Mesendoderm (in vitro differentiated cells): ENCODE measurements around the gene SAFB. TPM values are rescaled to one million over a fixed set of nuclear protein-coding genes. Genes with fewer than 3 reads are reported as not detected.

ENCODE experiments used
- DNase-seq: peaks from one replicate; pipeline ENCODE4 v3.0.0; 2013
- H2AK5ac ChIP-seq: 2 replicates; pipeline ENCODE4 v1.6.1; 2013; ENCODE audit warnings: low read length, inconsistent platforms
- H2BK120ac ChIP-seq: 2 replicates; pipeline ENCODE4 v1.6.1; 2013; ENCODE audit warnings: low read depth, mild to moderate bottlenecking, low read length, moderate library complexity, mixed read lengths
- H2BK15ac ChIP-seq: replicated peaks from 2 replicates; pipeline ENCODE4 v1.6.1; 2013; ENCODE audit warnings: low read depth, mild to moderate bottlenecking, moderate library complexity
- H2BK5ac ChIP-seq: 2 replicates; pipeline ENCODE4 v1.6.1; 2013; ENCODE audit warnings: low read length, inconsistent platforms
- H3K18ac ChIP-seq: 2 replicates; pipeline ENCODE4 v1.6.1; 2013; ENCODE audit warnings: mild to moderate bottlenecking, low read length, mixed read lengths
- H3K23ac ChIP-seq: one replicate; pipeline ENCODE4 v1.6.1; 2013; ENCODE audit warnings: low read length
- H3K27ac ChIP-seq: 2 replicates; pipeline ENCODE4 v1.5.1; 2013; ENCODE audit warnings: low read depth, mild to moderate bottlenecking, inconsistent platforms, low read length, moderate library complexity
- H3K27me3 ChIP-seq: 2 replicates; pipeline ENCODE4 v1.6.1; 2013; ENCODE audit warnings: low read length, control low read depth, mild to moderate bottlenecking, inconsistent platforms; ENCODE audit not compliant: insufficient read depth, poor library complexity
- H3K36me3 ChIP-seq: 2 replicates; pipeline ENCODE4 v1.6.1; 2013; ENCODE audit warnings: low read length, inconsistent platforms; ENCODE audit not compliant: control insufficient read depth, insufficient read depth
- H3K4ac ChIP-seq: one replicate; pipeline ENCODE4 v1.6.1; 2013; ENCODE audit warnings: low read depth, mild to moderate bottlenecking, low read length, moderate library complexity
- H3K4me1 ChIP-seq: 2 replicates; pipeline ENCODE4 v1.6.1; 2013; ENCODE audit warnings: low read depth, low read length, inconsistent platforms; ENCODE audit not compliant: control insufficient read depth
- H3K4me2 ChIP-seq: 2 replicates; pipeline ENCODE4 v1.6.1; 2013; ENCODE audit warnings: low read length
- H3K4me3 ChIP-seq: 2 replicates; pipeline ENCODE4 v1.5.1; 2013; ENCODE audit warnings: mild to moderate bottlenecking, low read length
- H3K56ac ChIP-seq: one replicate; pipeline ENCODE4 v1.6.1; 2013; ENCODE audit warnings: low read length
- H3K79me1 ChIP-seq: 2 replicates; pipeline ENCODE4 v1.6.1; 2013; ENCODE audit warnings: low read length, inconsistent platforms
- H3K79me2 ChIP-seq: 2 replicates; pipeline ENCODE4 v1.6.1; 2013; ENCODE audit warnings: mild to moderate bottlenecking, low read length; ENCODE audit not compliant: control insufficient read depth, insufficient read depth
- H3K9ac ChIP-seq: 2 replicates; pipeline ENCODE4 v1.6.1; 2013; ENCODE audit warnings: low read length, inconsistent platforms
- H4K5ac ChIP-seq: one replicate; pipeline ENCODE4 v1.6.1; 2013; ENCODE audit warnings: low read length
- H4K8ac ChIP-seq: one replicate; pipeline ENCODE4 v1.6.1; 2013; ENCODE audit warnings: low read depth, mild to moderate bottlenecking, control low read depth, low read length, moderate library complexity
- WGBS: extraction: QIAGEN DNeasy Blood & Tissue Kit; methylation state at CpG from one replicate; pipeline ENCODE4 v1.1.7; 2013; ENCODE audit warnings: low lambda C conversion rate, missing lambda C conversion rate; ENCODE audit not compliant: insufficient coverage; ENCODE audit errors: extremely low coverage; 5-methylcytosine and 5-hydroxymethylcytosine counted together
- small RNA-seq: library from polyadenylated mRNA; stranded (forward); fragments of <200 nt; extraction: miRNeasy Mini kit (QIAGEN cat#:217004); gene quantifications from one replicate; pipeline ENCODE3, GENCODE V24; 2013; ENCODE audit not compliant: insufficient read depth

SAFB gene

DNA sequence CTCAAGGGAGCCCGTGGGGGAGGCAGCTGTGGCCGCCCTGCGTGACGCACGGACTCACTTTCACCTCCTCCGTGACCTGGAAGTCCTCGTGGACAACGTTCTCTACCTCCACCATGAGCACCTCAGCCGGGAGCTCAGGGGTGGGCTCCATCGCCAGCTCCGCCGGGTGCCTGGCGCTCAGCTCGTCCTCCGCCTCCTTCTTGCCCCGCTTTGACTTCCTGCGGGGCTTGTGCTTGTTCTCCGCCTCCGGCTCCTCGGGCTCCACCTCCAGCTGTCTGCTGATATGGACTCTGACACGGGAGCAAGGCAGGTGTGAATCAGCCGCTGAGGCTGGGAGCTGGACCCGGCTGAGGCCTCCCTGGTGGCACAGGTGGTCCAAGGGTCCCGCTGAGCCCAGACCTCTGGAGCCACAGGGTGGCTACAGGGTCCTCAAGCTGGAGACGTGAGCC is 88.9 kb downstream of the SAFB start:
- Histone ChIP-seq H2AK5ac (no peak overlapping the region), H3K4me1 (no peaks in the 10 kb centered on the region), H3K79me2 (peaks cover 14% of the 10 kb centered on the region)

DNA sequence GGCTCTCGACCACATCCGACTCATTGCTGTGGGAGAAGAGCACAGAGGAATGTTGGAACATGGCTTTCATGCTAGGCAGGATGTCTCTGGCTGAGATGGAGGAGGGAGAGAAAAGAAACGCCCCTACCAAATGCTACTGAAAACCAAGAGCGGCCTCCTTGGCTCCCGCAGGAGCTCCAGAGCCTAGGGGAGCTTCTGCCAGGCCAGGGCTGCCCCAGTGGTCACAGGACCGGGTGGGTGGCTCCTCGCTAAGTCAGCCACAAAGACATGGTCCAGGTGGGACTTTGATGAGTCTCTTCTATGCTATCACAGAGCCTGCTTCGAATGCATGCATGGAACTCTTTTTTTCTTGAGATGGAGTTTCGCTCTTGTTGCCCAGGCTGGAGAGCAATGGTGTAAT is 90.3 kb downstream of the SAFB start:
- Histone ChIP-seq H3K9ac (no peak overlapping the region), H3K4me1 (no peaks in the 10 kb centered on the region), H3K4me2 (no peak overlapping the region), H3K36me3 (peaks cover 11% of the 10 kb centered on the region), H2BK15ac (no peak overlapping the region), H2BK120ac (no peak overlapping the region), H3K79me2 (peaks cover 28% of the 10 kb centered on the region), H3K4me3 (no peak overlapping the region), H3K18ac (no peak overlapping the region), H4K5ac (no peak overlapping the region), H2BK5ac (no peak overlapping the region), H3K23ac (no peak overlapping the region), H3K79me1 (peaks cover 10% of the 10 kb centered on the region), H3K4ac (no peak overlapping the region), H3K27ac (no peak overlapping the region), H3K56ac (no peak overlapping the region), H4K8ac (no peak overlapping the region), H2AK5ac (no peak overlapping the region), H3K27me3 (no peaks in the 10 kb centered on the region)
- no peak for DNase-seq
- no CpG with 5 or more reads among the region's 9 CpGs for WGBS

More for the DNA sequence above, 88.9 kb downstream of the SAFB start:
- H3K18ac ChIP-seq: no peak overlapping the region
- no peak for DNase-seq
- no peak overlapping the region for H2BK120ac ChIP-seq
- H2BK5ac ChIP-seq: no peak overlapping the region
- no peak overlapping the region for H3K56ac ChIP-seq
- no peaks in the 10 kb centered on the region for H3K27me3 ChIP-seq
- H3K4me3 ChIP-seq: no peak overlapping the region
- no peak overlapping the region for H2BK15ac ChIP-seq
- peaks cover 17% of the 10 kb centered on the region for H3K36me3 ChIP-seq
- no peak overlapping the region for H3K23ac ChIP-seq
- no CpG with 5 or more reads among the region's 25 CpGs for WGBS
- no peak overlapping the region for H3K27ac ChIP-seq
- no peak overlapping the region for H4K5ac ChIP-seq
- no peak overlapping the region for H3K9ac ChIP-seq
- no peak overlapping the region for H3K4ac ChIP-seq
- no peak overlapping the region for H3K4me2 ChIP-seq
- H3K79me1 ChIP-seq: peaks cover 4% of the 10 kb centered on the region
- H4K8ac ChIP-seq: no peak overlapping the region

DNA sequence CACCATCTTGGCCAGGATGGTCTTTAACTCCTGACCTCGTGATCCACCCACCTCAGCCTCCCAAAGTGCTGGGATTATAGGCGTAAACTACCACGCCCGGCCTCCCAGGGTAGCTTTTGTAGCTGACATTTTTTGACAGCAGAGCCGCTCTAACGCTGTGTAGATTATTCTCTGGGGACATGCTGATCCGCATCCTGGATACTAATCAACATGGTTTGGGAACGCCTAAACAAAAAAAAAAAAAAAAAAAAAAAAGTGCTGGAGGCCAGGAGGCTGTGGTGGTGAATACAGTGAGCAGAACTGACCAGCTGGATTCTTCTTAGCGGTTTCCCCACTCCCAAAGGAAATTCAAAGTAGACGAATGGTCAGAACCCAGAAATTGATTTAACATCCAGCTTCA is 91.9 kb downstream of the SAFB start:
- Histone ChIP-seq H2BK15ac (no peak overlapping the region), H3K18ac (no peak overlapping the region), H3K56ac (no peak overlapping the region), H3K4me3 (no peak overlapping the region), H3K23ac (no peak overlapping the region), H3K4ac (no peak overlapping the region), H3K79me2 (peaks cover 44% of the 10 kb centered on the region), H3K27ac (no peak overlapping the region), H2BK120ac (no peak overlapping the region), H3K79me1 (peaks cover 17% of the 10 kb centered on the region), H4K5ac (no peak overlapping the region), H2AK5ac (no peak overlapping the region), H3K9ac (no peak overlapping the region), H3K4me1 (no peaks in the 10 kb centered on the region), H3K36me3 (peaks cover 11% of the 10 kb centered on the region), H3K27me3 (no peaks in the 10 kb centered on the region), H2BK5ac (no peak overlapping the region), H4K8ac (no peak overlapping the region), H3K4me2 (no peak overlapping the region)
- WGBS: no CpG with 5 or more reads among the region's 10 CpGs
- DNase-seq: no peak

DNA sequence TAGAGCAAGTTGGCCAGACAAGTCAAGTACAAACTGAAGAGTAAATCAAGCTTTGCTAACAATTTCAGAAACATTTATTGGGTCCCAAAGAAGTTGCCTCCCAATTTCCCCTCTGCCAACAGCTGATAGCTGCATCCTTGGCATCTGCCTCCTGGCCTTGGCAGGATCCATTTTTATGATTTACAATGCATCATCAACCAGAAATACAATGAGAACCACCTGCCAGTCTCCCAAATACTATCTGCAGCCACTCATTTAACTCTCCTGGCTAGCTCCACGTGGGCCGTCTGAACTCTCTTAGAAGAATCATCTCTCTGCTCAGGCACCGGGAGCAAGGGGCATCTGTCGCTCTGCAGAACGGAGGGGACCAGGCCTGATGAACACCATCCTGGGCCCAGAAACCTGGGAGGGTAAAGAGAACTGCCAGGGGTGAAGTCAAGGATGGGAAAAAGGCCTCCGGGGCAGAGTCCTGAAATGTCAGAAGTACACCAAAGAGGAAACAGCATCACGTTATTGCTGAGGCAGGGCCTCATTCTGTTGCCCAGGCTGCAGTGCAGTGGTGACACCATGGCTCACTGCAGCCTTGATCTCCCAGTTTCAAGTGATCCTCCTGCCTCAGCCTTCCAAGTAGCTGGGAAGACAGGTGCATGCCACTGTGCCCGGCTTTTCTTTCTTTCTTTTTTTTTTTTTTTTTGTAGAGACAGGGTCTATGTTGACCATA is 94.5 kb downstream of the SAFB start:
- no peak for DNase-seq
- no peak overlapping the region for H3K9ac ChIP-seq
- no peak overlapping the region for H2BK5ac ChIP-seq
- WGBS: no CpG with 5 or more reads among the region's 8 CpGs
- no peak overlapping the region for H3K23ac ChIP-seq
- H2BK15ac ChIP-seq: no peak overlapping the region
- no peak overlapping the region for H4K8ac ChIP-seq
- H3K79me1 ChIP-seq: peaks cover 17% of the 10 kb centered on the region
- no peak overlapping the region for H3K18ac ChIP-seq
- no peak overlapping the region for H2BK120ac ChIP-seq
- H3K4me1 ChIP-seq: no peaks in the 10 kb centered on the region
- no peak overlapping the region for H3K27ac ChIP-seq
- no peaks in the 10 kb centered on the region for H3K27me3 ChIP-seq
- no peak overlapping the region for H4K5ac ChIP-seq
- no peak overlapping the region for H3K56ac ChIP-seq
- no peak overlapping the region for H2AK5ac ChIP-seq
- peaks cover 4% of the 10 kb centered on the region for H3K36me3 ChIP-seq
- H3K4me2 ChIP-seq: no peak overlapping the region
- H3K4ac ChIP-seq: no peak overlapping the region
- H3K79me2 ChIP-seq: peaks cover 44% of the 10 kb centered on the region
- H3K4me3 ChIP-seq: no peak overlapping the region

Small RNA genes lying within 50 kb of the gene (small RNA-seq; reads per million reads assigned to genes)
- gene SNRPEP4: not detected
